Measurements from ENCODE around the gene SLC35F6. TPM values are rescaled to one million over a fixed set of nuclear protein-coding genes. Genes with fewer than 3 reads are reported as not detected.
A peak's percentile ranks its signal among the peaks of the same experiment; 100 is the strongest.

SLC35F6 gene
- total and polyA plus RNA-seq, 9 of the 15 experiments (the other 6 are each of a cell fraction or from before 2014, with no cell fraction given): 11.9 to 47.3 (median 22.5) TPM

- peak; percentile 37 for TF ChIP-seq TSHZ1 (CRISPR knock-in tag; IDR thresholded peaks at IDR 0.05)
- TF ChIP-seq USF1 (CRISPR knock-in tag; IDR thresholded peaks at IDR 0.05): no peak
- TF ChIP-seq ZNF584 (CRISPR knock-in tag; IDR thresholded peaks at IDR 0.05; ENCODE audit: low read depth): peak; percentile 95
- TF ChIP-seq, protein P1, sequence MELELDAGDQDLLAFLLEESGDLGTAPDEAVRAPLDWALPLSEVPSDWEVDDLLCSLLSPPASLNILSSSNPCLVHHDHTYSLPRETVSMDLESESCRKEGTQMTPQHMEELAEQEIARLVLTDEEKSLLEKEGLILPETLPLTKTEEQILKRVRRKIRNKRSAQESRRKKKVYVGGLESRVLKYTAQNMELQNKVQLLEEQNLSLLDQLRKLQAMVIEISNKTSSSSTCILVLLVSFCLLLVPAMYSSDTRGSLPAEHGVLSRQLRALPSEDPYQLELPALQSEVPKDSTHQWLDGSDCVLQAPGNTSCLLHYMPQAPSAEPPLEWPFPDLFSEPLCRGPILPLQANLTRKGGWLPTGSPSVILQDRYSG (tag; conservative IDR thresholded peaks at IDR 0.05; ENCODE audit: low read depth): peak; percentile 88
- no peak for TF ChIP-seq ZZZ3 (IDR thresholded peaks at IDR 0.05)
- TF ChIP-seq ARID3A (IDR thresholded peaks at IDR 0.05; ENCODE audit: borderline replicate concordance, low read depth, low read length): no peak
- TF ChIP-seq HDAC8 (tag; IDR thresholded peaks at IDR 0.05): peak; percentile 93
- peak; percentile 54; the same call in 1 of the 2 replicates for TF ChIP-seq KLF6 (CRISPR knock-in tag; IDR thresholded peaks at IDR 0.05; ENCODE audit: borderline replicate concordance)
- TF ChIP-seq ZBTB11 (CRISPR knock-in tag; IDR thresholded peaks at IDR 0.05): no peak; a peak in 1 of 6 replicates
Measured at GRCh38 chr2:26757873-26758789, 6.0 kb upstream of the SLC35F6 start (continued).

Data from K562 (cell line).